ENCODE data around the gene DDHD1. TPM values are rescaled to one million over a fixed set of nuclear protein-coding genes. Genes with fewer than 3 reads are reported as not detected.

Gene DDHD1
- 10 to 100 TPM; 26.1 to 35.7 (median 27.0) TPM for total RNA-seq

GRCh38 chr14:53152887-53153701 lies at the start of gene DDHD1:
Gene DDHD1, minus strand, starts transcription at chr14:53153323. Its CDS starts 225 bp downstream, at chr14:53153098.
- TF ChIP-seq CTCF (IDR thresholded peaks at IDR 0.05; ENCODE audit: low read depth): no peak

GRCh38 chr14:53195949-53196348 lies 42.8 kb upstream of the DDHD1 start:
- TF ChIP-seq CTCF (IDR thresholded peaks at IDR 0.05; ENCODE audit: low read depth): no peak

- no peak for TF ChIP-seq CTCF (IDR thresholded peaks at IDR 0.05; ENCODE audit: low read depth)
Observed at GRCh38 chr14:53193193-53193592, 40.1 kb upstream of the DDHD1 start.

- TF ChIP-seq CTCF (IDR thresholded peaks at IDR 0.05; ENCODE audit: low read depth): no peak
Observed at GRCh38 chr14:53192052-53192760, 39.1 kb upstream of the DDHD1 start.

GRCh38 chr14:53190938-53191337 lies 37.8 kb upstream of the DDHD1 start:
- no peak for TF ChIP-seq CTCF (IDR thresholded peaks at IDR 0.05; ENCODE audit: low read depth)

- TF ChIP-seq CTCF (IDR thresholded peaks at IDR 0.05; ENCODE audit: low read depth): no peak
Observed at GRCh38 chr14:53187921-53188463, 34.9 kb upstream of the DDHD1 start.

- no peak for TF ChIP-seq CTCF (IDR thresholded peaks at IDR 0.05; ENCODE audit: low read depth)
Observed at GRCh38 chr14:53186532-53186931, 33.4 kb upstream of the DDHD1 start.
